GM19193 (cell line): Measurements from ENCODE around the gene EIF6.

ENCODE experiments used
- POLR2A ChIP-seq: IDR thresholded peaks from 4 replicates; pipeline ENCODE4 v1.6.1; 2011; ENCODE audit not compliant: insufficient read depth, insufficient read length; ENCODE audit errors: extremely low read depth

EIF6 gene

DNA sequence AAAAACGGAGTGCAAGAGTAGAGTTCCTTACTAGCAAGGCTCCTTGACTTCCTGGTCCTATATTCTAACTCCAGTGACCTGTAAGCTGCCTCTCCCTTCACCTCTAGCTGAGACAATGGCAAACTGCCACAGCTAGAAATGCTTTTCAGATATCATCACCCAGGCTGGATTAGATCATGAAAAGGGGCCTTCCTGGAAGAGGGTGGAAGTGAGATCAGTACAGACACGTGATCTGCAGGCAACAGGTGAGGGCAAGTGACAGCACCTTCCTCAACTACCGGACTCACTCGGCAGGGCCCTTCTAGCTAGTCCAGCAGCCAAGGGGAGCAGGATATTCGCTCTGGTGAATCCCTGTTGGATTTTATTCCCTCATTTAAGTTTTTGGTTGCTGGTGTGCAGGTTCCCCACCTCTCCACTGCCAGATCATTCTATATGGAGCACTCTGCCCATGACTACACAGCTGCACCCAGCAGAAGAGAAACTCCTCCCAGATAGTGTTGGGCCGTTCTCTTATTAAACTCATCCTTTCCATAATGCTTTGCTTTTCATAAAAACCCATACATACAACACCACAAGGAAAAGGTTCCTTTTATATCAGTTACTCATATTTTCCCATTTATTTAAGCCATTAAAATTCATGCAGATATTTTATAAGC, 34.1 kb upstream of the EIF6 start:
- TF ChIP-seq POLR2A = no peak

DNA sequence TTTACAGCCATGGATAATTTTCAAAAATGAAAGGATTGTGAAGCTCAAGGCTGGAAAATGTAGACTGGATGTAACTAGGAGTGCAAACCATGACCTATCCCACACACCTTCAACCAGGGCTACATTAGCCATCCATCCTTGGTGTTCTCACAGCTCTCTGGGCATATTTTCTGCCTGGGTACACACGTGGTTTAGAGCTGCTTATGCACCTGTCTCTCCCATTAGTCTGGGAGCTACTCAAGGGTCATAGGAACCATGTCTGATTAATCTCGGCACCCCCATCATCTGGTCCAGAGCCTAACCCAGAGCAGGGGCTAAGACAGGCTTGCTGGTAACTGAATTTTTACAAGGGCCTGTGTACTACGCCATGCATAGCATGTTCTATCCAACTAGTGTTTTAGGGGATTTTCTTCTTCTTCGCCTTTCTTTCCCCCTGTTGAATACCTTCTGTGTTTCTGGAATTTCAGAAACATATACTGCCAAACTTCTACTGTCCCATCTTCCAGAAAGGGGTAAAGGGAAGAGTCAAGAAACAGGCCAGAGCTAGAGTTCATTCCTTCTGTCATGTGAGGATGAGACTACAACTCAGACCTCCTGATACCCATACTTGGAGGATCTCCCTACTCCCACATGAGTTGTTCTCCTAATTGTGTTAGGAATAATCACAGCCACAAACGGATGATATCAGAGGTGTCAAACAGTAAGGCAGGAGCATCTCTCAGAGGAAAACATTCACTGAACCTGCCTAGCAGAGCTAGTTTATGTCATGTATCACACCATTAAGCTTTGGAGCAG, 33.0 kb upstream of the EIF6 start:
- TF ChIP-seq POLR2A = no peak

DNA sequence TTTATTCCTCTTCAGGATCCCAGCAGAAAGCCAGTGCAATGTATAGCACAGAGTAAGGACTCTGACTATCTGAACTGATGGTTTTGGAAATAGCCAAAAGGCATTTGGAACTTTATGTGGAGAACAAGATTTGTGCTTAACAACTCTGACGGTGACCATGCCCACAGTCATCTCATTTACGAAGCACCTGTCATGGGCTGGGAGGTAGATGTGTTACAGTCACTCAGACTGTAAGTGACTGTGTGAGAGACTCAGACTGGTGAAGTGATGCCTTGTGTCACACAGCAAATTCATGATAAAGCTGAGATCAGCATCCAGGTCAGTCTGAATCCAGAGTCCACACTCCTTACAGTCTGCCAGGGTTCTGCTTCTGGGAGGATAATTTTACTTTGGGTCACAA, 31.5 kb upstream of the EIF6 start:
- no peak for TF ChIP-seq POLR2A

DNA sequence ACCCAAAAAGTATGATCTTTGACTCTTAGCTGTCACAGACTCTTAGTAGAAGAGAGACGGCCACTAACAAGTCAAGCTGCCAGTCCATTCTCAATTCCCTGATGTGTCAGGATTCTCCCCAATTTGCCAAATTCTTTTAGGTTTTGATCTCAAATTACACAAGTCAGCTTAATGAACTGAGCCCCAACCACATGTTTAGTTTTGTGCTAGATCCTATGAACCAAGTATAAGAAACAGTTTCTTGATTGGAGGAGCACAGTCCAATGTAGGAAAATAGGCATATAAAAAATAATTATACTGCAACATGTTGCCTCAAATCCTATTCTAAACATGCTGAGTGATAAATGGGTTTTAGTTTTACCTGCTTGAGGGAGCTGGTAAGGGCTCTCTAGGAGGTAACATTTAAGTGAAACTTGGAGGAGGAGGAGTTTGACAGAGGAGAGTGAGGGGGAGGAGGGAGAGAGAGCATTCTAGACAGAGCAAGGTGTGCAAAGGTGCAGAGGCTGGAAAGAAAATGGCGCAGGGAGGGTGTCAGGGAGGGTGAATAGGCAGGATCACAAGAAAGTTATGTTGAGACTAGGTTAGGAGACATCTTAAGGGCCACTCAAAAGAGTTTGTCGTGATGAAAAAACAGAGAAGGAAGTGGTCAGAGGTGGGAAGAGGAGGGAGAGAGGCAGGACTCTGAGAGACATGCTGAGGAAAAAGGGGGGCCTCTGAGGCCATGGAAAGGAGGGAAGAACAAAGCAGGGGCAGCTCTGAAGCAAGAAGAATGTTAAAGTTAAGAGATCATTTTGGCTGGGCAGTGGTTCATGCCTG, 30.5 kb upstream of the EIF6 start:
- no peak for TF ChIP-seq POLR2A

DNA sequence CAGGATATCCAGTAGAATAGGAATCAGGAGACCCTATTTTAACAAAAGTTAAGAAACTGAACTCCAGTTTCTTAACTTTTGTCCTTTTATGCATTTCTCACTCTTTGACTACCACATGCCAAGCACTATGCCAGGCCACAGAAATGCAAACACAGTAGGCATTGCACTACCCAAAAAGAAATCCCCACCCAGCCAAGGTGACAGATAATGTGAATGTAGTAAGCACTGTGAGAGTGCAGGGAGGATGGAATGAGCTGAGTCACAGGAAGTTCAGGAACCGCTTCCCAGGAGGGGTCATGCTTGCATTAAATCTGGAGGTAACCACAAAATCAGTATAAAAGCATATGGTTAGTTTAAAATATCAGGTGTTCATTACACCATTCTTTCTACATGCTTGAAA, 27.7 kb upstream of the EIF6 start:
- TF ChIP-seq POLR2A = no peak

DNA sequence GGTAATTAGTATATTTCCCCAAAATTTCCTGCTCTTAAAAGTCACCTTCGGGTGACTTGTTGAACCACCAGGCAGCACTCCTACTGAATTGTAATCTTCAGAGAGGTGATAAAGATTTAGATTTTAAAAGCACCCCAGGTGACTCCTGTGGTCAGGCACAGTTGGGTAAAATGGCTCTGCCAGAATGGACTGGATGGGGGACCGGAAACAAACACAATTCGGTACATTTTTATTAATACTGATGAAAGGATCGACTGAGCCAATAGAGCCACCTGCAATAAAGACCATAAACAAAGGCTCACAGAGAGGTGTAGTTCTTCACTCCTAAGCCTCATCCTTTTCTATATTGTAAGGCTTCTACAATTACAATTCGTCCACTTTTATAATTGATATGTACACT, 27.2 kb upstream of the EIF6 start:
- TF ChIP-seq POLR2A = no peak

DNA sequence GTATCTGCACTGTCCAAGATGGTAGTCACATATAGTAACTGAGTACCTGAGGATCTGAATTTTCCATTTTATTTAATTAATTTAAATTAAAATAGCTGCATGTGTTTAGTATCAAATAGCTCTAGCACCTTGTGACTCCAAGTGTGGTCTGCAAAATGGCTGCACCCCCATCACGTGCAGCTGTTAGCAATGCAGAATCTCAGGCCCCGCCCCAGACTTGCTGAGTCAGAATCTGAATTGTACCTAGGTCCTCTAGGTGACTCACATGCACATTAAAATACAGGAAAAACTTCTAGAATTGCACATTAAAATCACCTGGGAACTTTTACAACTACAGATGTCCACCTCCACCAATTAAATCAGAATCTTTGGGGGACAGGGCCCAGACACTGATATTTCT, 26.8 kb upstream of the EIF6 start:
- no peak for TF ChIP-seq POLR2A

DNA sequence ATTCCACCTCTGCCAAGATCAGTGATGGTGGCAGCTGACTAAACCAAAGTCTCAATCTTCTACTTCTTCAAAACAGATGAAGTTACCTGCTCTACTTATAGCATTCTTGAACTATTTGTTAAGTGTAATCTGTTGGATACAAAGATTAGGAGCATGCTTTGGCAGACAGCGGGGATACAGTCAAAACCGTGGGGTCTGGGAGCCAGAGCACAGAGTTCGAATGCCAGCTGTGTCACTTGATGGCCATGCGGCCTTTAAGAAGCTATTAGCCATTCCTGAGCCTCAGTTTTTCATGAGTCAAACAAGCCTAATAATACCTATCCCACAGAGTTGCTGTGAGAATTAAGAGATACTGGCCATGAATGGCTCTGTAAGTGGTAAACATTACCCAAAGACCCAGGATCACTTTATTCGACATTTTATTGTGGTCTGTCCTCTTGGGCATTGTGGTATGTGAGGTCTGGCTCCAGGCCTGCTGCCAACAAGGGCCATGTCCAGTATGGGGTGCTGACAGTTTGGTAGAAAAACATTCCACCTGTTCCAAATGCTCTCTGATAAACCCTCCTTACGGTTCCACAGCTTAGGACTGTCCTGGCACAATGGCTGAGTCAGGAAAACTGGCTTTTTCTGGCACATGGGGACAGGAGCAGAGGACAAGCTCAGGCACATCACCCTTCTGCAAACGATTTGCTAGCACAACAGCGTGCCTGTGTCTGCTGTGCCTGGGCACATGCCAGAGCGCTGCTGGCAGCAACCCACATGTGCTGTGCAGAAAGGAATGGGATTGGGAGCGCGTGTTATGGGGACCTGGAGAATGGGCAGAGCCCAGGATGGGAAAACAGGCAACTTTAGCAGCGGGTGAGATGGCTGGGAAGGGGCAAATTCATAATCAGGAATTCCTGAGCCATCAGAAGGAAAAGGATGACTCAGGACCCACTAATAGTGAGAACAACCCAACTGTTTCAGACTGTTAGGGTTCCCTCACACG, 23.4 kb upstream of the EIF6 start:
- no peak for TF ChIP-seq POLR2A

DNA sequence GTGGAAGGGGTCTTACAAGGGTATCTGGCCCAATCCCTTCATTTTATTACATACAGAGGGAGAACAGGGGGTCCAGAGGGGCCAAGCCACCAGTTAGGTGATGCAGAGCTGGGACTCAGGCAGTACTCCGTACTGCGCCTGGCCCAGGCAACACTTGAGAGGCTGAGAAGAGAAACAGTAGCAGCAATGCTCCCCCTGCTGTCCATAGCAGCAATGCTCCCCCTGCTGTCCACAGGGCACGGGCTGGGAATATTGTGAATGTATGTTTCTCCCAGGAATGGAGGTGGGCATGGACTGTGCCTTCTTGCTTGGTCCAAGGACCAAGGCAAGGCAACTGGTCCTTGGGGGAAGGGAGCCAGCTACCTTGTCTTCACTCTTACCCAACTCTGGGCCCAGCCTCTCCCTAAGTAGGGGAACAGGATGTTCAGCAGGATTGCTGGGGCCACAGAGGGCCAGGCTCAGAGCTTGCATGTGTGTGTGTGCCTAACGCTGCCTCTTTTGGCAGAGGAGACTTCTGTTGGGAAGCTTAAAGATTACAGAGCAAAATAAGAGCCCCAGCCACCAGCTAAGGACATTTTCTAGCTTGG, 22.5 kb upstream of the EIF6 start:
- no peak for TF ChIP-seq POLR2A

DNA sequence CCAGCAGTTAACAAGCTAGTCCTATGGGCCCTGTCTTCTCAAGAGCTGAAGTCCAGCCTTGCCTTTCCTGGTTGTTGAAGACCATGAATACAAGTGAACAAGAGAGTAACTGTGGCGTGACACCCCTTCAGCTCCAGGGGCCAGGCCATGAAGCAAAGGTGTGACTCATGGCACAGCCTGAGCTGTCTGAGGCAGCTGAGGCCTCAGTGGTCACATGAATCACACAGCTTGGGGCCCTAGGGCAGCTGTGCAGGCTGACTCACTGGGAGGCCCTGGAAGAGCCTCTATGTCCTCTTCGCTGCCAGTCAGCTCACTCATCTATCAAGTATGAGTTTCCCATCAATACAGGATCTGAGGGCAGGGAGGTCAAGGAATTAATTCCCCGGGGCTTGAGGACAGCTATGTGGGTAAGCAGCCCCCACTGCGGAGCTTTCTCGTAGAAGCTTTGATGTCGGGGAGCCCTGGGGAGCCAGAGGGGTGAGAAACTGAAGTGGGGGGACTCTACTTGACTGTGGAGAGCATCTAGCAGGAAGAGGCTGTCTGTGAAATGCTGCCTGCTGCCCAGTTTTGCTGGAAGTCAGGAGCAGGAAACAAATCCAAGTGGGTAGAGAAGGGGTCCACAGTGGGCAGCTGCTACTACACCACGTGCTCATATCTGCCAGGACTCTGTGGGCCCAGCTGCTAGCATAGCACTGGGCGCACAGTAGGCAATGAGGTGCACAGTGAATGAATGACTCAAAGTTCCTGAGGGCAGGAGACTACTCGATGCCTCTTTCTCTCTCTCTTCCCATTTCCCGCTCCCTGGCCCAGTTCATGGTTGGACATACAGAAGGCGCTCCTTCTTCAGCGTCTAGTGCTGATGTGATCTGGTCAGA, 21.3 kb upstream of the EIF6 start:
- no peak for TF ChIP-seq POLR2A

DNA sequence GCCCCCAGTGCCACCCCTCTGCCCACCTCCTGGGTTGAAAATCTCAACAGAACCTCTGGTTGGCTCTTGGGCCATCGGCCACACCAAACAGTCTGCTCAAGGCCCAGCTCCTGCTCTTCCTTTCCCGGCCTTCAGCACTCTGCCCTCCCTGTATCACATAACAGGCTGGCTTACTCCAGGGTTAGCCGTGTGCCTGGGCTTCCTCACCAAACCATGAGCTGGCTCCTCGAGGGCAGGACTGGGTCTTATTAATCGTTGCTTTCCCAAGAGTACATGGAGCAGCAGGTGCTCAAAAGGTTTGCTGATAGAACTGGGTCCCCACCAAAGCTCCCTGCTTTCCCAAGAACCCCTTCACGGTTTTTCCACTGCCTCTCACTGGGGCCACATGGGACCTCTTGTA, 20.4 kb upstream of the EIF6 start:
- TF ChIP-seq POLR2A = no peak

DNA sequence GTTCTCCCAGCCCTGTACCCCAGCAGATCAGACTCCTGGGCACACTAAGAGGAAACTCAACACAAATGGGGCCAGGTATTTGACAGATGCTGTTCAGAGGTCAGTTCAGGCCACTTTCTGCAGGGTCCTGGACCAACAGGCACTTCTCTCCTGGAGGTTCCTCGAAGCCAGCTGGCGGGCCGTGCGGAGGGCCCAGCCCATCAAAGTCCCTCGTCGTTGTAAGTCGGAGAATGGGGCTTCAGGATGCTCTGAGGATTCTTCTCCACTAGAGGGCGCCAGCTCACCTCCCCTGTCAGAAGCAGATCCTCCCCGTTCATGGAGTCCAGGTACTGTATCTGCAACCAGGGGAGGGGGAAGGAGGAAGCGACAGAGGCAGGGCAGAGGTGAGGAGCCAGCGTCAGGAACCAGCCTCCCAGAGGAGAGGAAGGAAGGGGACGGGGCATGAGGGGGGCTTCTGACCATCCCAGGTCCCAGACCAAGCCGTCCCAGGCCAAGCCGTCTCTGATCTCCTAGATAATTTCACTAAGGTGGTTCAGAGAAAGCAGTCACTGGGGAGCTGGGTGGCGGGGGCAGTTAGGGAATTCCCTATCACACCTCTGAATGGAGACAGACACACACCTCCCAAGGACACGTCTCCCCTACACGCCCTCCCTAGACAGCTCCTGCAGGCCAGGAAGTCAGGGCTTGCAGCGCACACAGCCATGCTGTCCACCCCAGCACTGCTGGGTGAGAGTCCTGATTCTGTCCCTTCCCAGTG, 19.3 kb upstream of the EIF6 start:
- TF ChIP-seq POLR2A = no peak

DNA sequence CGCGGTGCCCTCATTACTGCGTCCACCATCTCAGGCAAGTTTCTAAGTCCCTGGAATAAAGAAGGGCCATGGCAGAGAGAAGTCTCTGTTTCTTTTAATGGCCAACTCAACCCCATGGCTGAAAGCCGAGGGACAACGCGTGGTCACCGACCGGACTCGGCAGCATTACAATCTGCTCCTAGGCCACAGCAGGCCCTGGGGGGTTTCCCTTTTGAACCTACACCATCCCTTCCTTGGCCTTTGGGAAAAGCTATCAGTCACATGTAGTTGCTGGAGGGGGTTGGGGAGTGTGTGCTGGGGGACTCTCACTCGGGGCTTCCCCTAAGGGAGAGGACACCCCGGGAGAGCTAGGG, 18.8 kb upstream of the EIF6 start:
- no peak for TF ChIP-seq POLR2A
